T-cell (primary cell): ENCODE data around the gene SACS. TPM values are rescaled to one million over a fixed set of nuclear protein-coding genes. Genes with fewer than 3 reads are reported as not detected.

Experiments used
- ATAC-seq, 4 experiments: fragments of 200-7000 bp in 3 of 4; fragments of 150-1000 bp in 1 of 4; cut with Tn5 transposase; replicated peaks in 1 of 4; 1 replicate in 3 of 4; 2 replicates in 1 of 4; pipeline ENCODE4 v1.10.0; 2021; ENCODE audit warnings: moderate library complexity in 3 of 4, mild to moderate bottlenecking in 2 of 4, moderate number of reproducible peaks in 1 of 4
- CTCF ChIA-PET, 2 donors: fragments of 300-600 bp; sonication (Branson Sonifier 250); formaldehyde crosslinking; loops; one replicate each; lab custom pipeline; 2022; ENCODE audit warnings: antibody characterized with exemption in 2 of 2; lab: Charles Lee
- POLR2A ChIA-PET, 2 donors: fragments of 300-600 bp; sonication (Branson Sonifier 250); formaldehyde crosslinking; loops; one replicate each; lab custom pipeline; 2022; ENCODE audit warnings: antibody characterized with exemption in 2 of 2; lab: Charles Lee
- DNase-seq, 35 experiments: peaks; one replicate each; pipeline versions ENCODE4 v3.0.0 to v3.0.0-alpha.2; 2013 to 2023
- H3K27ac ChIP-seq: one replicate; pipeline ENCODE4 v1.5.1; 2013; ENCODE audit warnings: low read length
- H3K27me3 ChIP-seq, 2 experiments: replicated peaks in 1 of 2; 1 replicate in 1 of 2; 2 replicates in 1 of 2; pipeline versions ENCODE4 v1.6.1 to v1.7.0; 2013; ENCODE audit warnings: low read length in 1 of 2, mixed read lengths in 1 of 2; ENCODE audit not compliant: control insufficient read depth in 2 of 2, insufficient read depth in 2 of 2; ENCODE audit errors: extremely low read depth in 1 of 2
- H3K36me3 ChIP-seq, 2 donors: 1 replicate in 1 of 2; 2 replicates in 1 of 2; pipeline versions ENCODE4 v1.6.1 to v1.7.0; 2013; ENCODE audit warnings: low read length in 1 of 2; ENCODE audit not compliant: control insufficient read depth in 2 of 2, insufficient read depth in 1 of 2; ENCODE audit errors: extremely low read depth in 1 of 2
- H3K4me1 ChIP-seq, 2 experiments: 1 replicate in 1 of 2; 2 replicates in 1 of 2; pipeline versions ENCODE4 v1.6.1 to v1.7.0; 2013; ENCODE audit warnings: low read length in 2 of 2, mixed read lengths in 1 of 2; ENCODE audit not compliant: insufficient read depth in 2 of 2, control insufficient read depth in 1 of 2; ENCODE audit errors: extremely low read depth in 1 of 2
- H3K4me3 ChIP-seq, 2 donors: 1 replicate in 1 of 2; 2 replicates in 1 of 2; pipeline versions ENCODE4 v1.5.1 to v1.7.0; 2013; ENCODE audit warnings: mild to moderate bottlenecking in 2 of 2, low read length in 1 of 2, moderate library complexity in 1 of 2; ENCODE audit not compliant: control insufficient read depth in 1 of 2; ENCODE audit errors: extremely low read depth in 1 of 2
- H3K9me3 ChIP-seq: 2 replicates; pipeline ENCODE4 v1.7.0; 2013
- H3K27ac Mint-ChIP-seq, 2 donors: one replicate each; pipeline ENCODE4 v1.8.0; 2020 to 2021; ENCODE audit warnings: mild to moderate bottlenecking in 2 of 2, mixed read lengths in 2 of 2
- H3K27me3 Mint-ChIP-seq, 2 donors: one replicate each; pipeline ENCODE4 v1.8.0; 2021 to 2022; ENCODE audit warnings: mixed read lengths in 2 of 2
- H3K36me3 Mint-ChIP-seq: one replicate; pipeline ENCODE4 v1.8.0; 2021; ENCODE audit warnings: mixed read lengths
- H3K4me1 Mint-ChIP-seq, 3 donors: one replicate each; pipeline ENCODE4 v1.8.0; 2020 to 2022; ENCODE audit warnings: mixed read lengths in 3 of 3, mild to moderate bottlenecking in 1 of 3
- H3K4me3 Mint-ChIP-seq, 3 donors: one replicate each; pipeline ENCODE4 v1.8.0; 2020 to 2022; ENCODE audit warnings: mild to moderate bottlenecking in 3 of 3, mixed read lengths in 3 of 3, moderate library complexity in 3 of 3
- H3K9me3 Mint-ChIP-seq, 3 donors: one replicate each; pipeline ENCODE4 v1.8.0; 2020 to 2022; ENCODE audit warnings: mixed read lengths in 3 of 3
- WGBS: methylation state at CpG from one replicate; pipeline ENCODE4 v1.1.5; 2013; ENCODE audit warnings: missing lambda C conversion rate; ENCODE audit not compliant: insufficient coverage; 5-methylcytosine and 5-hydroxymethylcytosine counted together
- total RNA-seq, 35 experiments: library from RNA in 6 of 35; stranded (reverse) in 6 of 35; fragments of 120-200 nt in 1 of 35; gene quantifications; one replicate each; pipeline versions ENCODE4 v1.2.1 to v1.2.4 and lab custom pipeline; 2013 to 2026

Gene SACS
- total RNA-seq, 5 donors from 2014 or later (not counting 1 experiment from before 2014, with no cell fraction given) = 17.6 to 28.6 (median 27.3) TPM

- Histone ChIP-seq H3K4me1 (peaks cover 7 to 20% of the 10 kb centered on the region in 2 experiments), H3K36me3 (peaks cover 15 to 31% of the 10 kb centered on the region in 2 donors), H3K27me3 (no peaks in the 10 kb centered on the region), H3K4me3 (no peak overlapping the region), H3K9me3 (no peaks in the 10 kb centered on the region), H3K27ac (no peak overlapping the region)
- WGBS = 53% methylated on average over 4 of the region's 5 CpGs
- Mint-ChIP-seq H3K27ac (no peak overlapping the region), H3K36me3 (peaks cover 41% of the 10 kb centered on the region), H3K4me1 (peaks cover 31 to 40% (median 39%) of the 10 kb centered on the region in 3 donors), H3K9me3 (no peaks in the 10 kb centered on the region), H3K27me3 (no peaks in the 10 kb centered on the region), H3K4me3 (peak overlapping the region in 1 of 3 donors; percentile 2)
- DNase-seq = no peak
- no peak for ATAC-seq
- POLR2A ChIA-PET = no interaction called here
- CTCF ChIA-PET = interaction anchor here in 1 of 2 donors (1.2 kb wide), 1 partner anchor 530 kb away, joined by 3 read pairs; no protein-coding TSS in a partner anchor
These were observed 61.1 kb downstream of the SACS start for GRCh38 chr13:23372264-23372906.

GRCh38 chr13:23367907-23368306, 65.6 kb downstream of the SACS start:
- CTCF ChIA-PET = no interaction called here
- ATAC-seq = no peak
- 100% methylated on average over 1 of the region's 6 CpGs for WGBS

GRCh38 chr13:23365652-23366051, 67.8 kb downstream of the SACS start:
- no peaks in the 10 kb centered on the region for H3K27me3 Mint-ChIP-seq
- CTCF ChIA-PET = no interaction called here

More at GRCh38 chr13:23367907-23368306, 65.6 kb downstream of the SACS start:
- Mint-ChIP-seq H3K4me3 (no peak overlapping the region), H3K4me1 (peaks cover 11 to 23% (median 13%) of the 10 kb centered on the region in 3 donors), H3K27ac (no peak overlapping the region), H3K27me3 (no peaks in the 10 kb centered on the region), H3K36me3 (peaks cover 77% of the 10 kb centered on the region), H3K9me3 (no peaks in the 10 kb centered on the region)
- Histone ChIP-seq H3K9me3 (no peaks in the 10 kb centered on the region), H3K4me1 (peaks cover 0 to 2% of the 10 kb centered on the region in 2 experiments), H3K4me3 (no peak overlapping the region), H3K27me3 (no peaks in the 10 kb centered on the region), H3K36me3 (peaks cover 17 to 66% of the 10 kb centered on the region in 2 donors), H3K27ac (no peak overlapping the region)
- DNase-seq = no peak
- POLR2A ChIA-PET = interaction anchor here in 1 of 2 donors (0.6 kb wide), 1 partner anchor 378 kb away, joined by 5 read pairs; no protein-coding TSS in a partner anchor

GRCh38 chr13:23359882-23360281, 73.6 kb downstream of the SACS start:
- Mint-ChIP-seq H3K36me3 (peaks cover 66% of the 10 kb centered on the region), H3K27ac (no peak overlapping the region), H3K4me1 (peaks cover 0 to 3% (median 0%) of the 10 kb centered on the region in 3 donors), H3K4me3 (no peak overlapping the region), H3K27me3 (no peaks in the 10 kb centered on the region), H3K9me3 (no peaks in the 10 kb centered on the region)
- ATAC-seq (no peak), DNase-seq (no peak)
- peaks cover 0 to 66% of the 10 kb centered on the region in 2 donors for H3K36me3 ChIP-seq
- WGBS = no CpG with 5 or more reads among the region's 1 CpG
- H3K27ac ChIP-seq = no peak overlapping the region
- H3K4me1 ChIP-seq = no peaks in the 10 kb centered on the region
- ChIA-PET POLR2A (interaction anchor here in 1 of 2 donors (0.6 kb wide), 1 partner anchor 19 kb away, joined by 5 read pairs; no protein-coding TSS in a partner anchor), CTCF (no interaction called here)
- H3K4me3 ChIP-seq = no peak overlapping the region
- H3K27me3 ChIP-seq = no peaks in the 10 kb centered on the region
- no peaks in the 10 kb centered on the region for H3K9me3 ChIP-seq

More at GRCh38 chr13:23365652-23366051, 67.8 kb downstream of the SACS start:
- H3K9me3 Mint-ChIP-seq = no peaks in the 10 kb centered on the region
- H3K27ac Mint-ChIP-seq = no peak overlapping the region
- DNase-seq = no peak
- peaks cover 75% of the 10 kb centered on the region for H3K36me3 Mint-ChIP-seq
- peaks cover 0 to 6% (median 0%) of the 10 kb centered on the region in 3 donors for H3K4me1 Mint-ChIP-seq
- Histone ChIP-seq H3K27ac (no peak overlapping the region), H3K4me1 (no peaks in the 10 kb centered on the region), H3K27me3 (no peaks in the 10 kb centered on the region), H3K36me3 (peaks cover 10 to 74% of the 10 kb centered on the region in 2 donors), H3K9me3 (no peaks in the 10 kb centered on the region), H3K4me3 (no peak overlapping the region)
- no peak overlapping the region for H3K4me3 Mint-ChIP-seq
- POLR2A ChIA-PET = interaction anchor here in 1 of 2 donors (0.6 kb wide), 1 partner anchor 14 kb away, joined by 3 read pairs; no protein-coding TSS in a partner anchor
- no peak for ATAC-seq
- WGBS = no CpG with 5 or more reads among the region's 3 CpGs

GRCh38 chr13:23357349-23357748, 76.2 kb downstream of the SACS start:
- H3K4me3 Mint-ChIP-seq = no peak overlapping the region
- no peak for ATAC-seq
- Histone ChIP-seq H3K4me1 (no peaks in the 10 kb centered on the region), H3K27me3 (no peaks in the 10 kb centered on the region), H3K36me3 (peaks cover 0 to 63% of the 10 kb centered on the region in 2 donors), H3K9me3 (no peaks in the 10 kb centered on the region), H3K27ac (no peak overlapping the region), H3K4me3 (no peak overlapping the region)
- H3K27ac Mint-ChIP-seq = no peak overlapping the region
- no peaks in the 10 kb centered on the region for H3K9me3 Mint-ChIP-seq
- CTCF ChIA-PET = no interaction called here
- no peak for DNase-seq
- POLR2A ChIA-PET = no interaction called here
- peaks cover 70% of the 10 kb centered on the region for H3K36me3 Mint-ChIP-seq
- WGBS = no CpG with 5 or more reads among the region's 1 CpG
- no peaks in the 10 kb centered on the region for H3K27me3 Mint-ChIP-seq
- H3K4me1 Mint-ChIP-seq = peaks cover 0 to 6% (median 2%) of the 10 kb centered on the region in 3 donors

GRCh38 chr13:23356368-23356767, 77.1 kb downstream of the SACS start:
- POLR2A ChIA-PET = no interaction called here
- DNase-seq = no peak
- no peaks in the 10 kb centered on the region for H3K27me3 Mint-ChIP-seq
- Histone ChIP-seq H3K4me1 (no peaks in the 10 kb centered on the region), H3K27me3 (no peaks in the 10 kb centered on the region), H3K27ac (no peak overlapping the region), H3K4me3 (no peak overlapping the region), H3K36me3 (peaks cover 5 to 58% of the 10 kb centered on the region in 2 donors), H3K9me3 (no peaks in the 10 kb centered on the region)
- H3K4me1 Mint-ChIP-seq = peaks cover 0 to 6% (median 4%) of the 10 kb centered on the region in 3 donors
- no peak overlapping the region for H3K4me3 Mint-ChIP-seq
- WGBS = 100% methylated on average over 1 of the region's 2 CpGs
- CTCF ChIA-PET = no interaction called here
- H3K27ac Mint-ChIP-seq = no peak overlapping the region
- ATAC-seq = no peak
- H3K9me3 Mint-ChIP-seq = no peaks in the 10 kb centered on the region
- H3K36me3 Mint-ChIP-seq = peaks cover 70% of the 10 kb centered on the region
